ENCODE results near the gene CYP2R1. TPM values are rescaled to one million over a fixed set of nuclear protein-coding genes. Genes with fewer than 3 reads are reported as not detected.

The CYP2R1 gene
- total and polyA plus RNA-seq, 2 of the 8 experiments (the other 6 are each of a cell fraction or from before 2014, with no cell fraction given) = 8.3 to 12.9 TPM

DNA sequence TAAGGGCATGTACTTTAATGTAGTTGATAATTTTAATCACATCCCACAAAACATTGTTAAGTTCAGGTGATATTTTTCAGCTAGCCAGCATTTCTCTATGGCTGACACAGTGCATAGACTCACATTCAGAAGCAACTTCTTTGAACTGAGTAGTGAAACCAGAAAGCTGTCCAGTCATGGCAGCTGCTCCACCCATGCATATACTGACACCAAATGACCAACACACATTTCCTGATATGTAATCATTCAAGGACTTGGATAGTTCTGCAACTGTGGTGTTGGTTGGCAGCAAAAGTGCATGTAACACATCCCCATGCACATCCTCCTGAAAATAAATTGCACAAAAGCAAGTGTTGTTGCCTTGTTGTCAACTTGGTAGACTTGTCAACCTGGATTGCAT lies 40.4 kb upstream of the CYP2R1 start:
- H3K9me3 ChIP-seq (ENCODE audit: insufficient read depth in 2 of 2, low read depth in 1 of 2, low read length in 1 of 2) = peaks cover 0 to 10% of the 10 kb centered on the region in 2 experiments; a peak in 3 of 4 replicates
- H2BK12ac ChIP-seq (ENCODE audit: low read depth, low read length) = no peak overlapping the region
- TF ChIP-seq SP4 (IDR thresholded peaks at IDR 0.05; ENCODE audit: low read length) (no peak), YY1 (IDR thresholded peaks at IDR 0.05; ENCODE audit: low read depth, low read length) (no peak), RAD21 (IDR thresholded peaks at IDR 0.05 in 1 of 2, conservative IDR thresholded peaks at IDR 0.05 in 1 of 2; ENCODE audit: low read depth in 2 of 2, low read length in 2 of 2) (no peak), CTBP2 (IDR thresholded peaks at IDR 0.05; ENCODE audit: borderline replicate concordance, insufficient read depth, insufficient read length, low read length) (no peak), TAF7 (optimal IDR thresholded peaks at IDR 0.05; ENCODE audit: borderline replicate concordance, low read depth, low read length) (no peak)
- no peak overlapping the region for H2AK5ac ChIP-seq (ENCODE audit: low read depth, low read length)
- no peak overlapping the region for H3K56ac ChIP-seq (replicated peaks; ENCODE audit: insufficient read length, low read depth, low read length)
- no peak overlapping the region for H2BK20ac ChIP-seq (ENCODE audit: low read length)
- no peaks in the 10 kb centered on the region for H3K79me2 ChIP-seq (ENCODE audit: control insufficient read depth in 1 of 2, insufficient read depth in 2 of 2, low read length in 2 of 2)
- no peak overlapping the region for H3K23ac ChIP-seq (ENCODE audit: insufficient read length)
- no peak overlapping the region for H2BK5ac ChIP-seq (ENCODE audit: low read depth, low read length)
- no peaks in the 10 kb centered on the region for H4K20me1 ChIP-seq (replicated peaks in 1 of 2; ENCODE audit: control insufficient read depth in 1 of 2, insufficient read depth in 2 of 2, low read length in 2 of 2)
- no peak overlapping the region for H2AFZ ChIP-seq (ENCODE audit: low read length)
- ChIA-PET POLR2A (ENCODE audit: partially characterized antibody) (no interaction called here), CTCF (ENCODE audit: partially characterized antibody) (no interaction called here)
- H3K23me2 ChIP-seq (ENCODE audit: low read depth, low read length) = no peaks in the 10 kb centered on the region
- no peak for DNase-seq (ENCODE audit: low read depth in 1 of 2, low spot score in 2 of 2)
- no peak overlapping the region for H4K8ac ChIP-seq (ENCODE audit: extremely low read depth, insufficient read depth, low read length)
- no peak overlapping the region for H3K9ac ChIP-seq (replicated peaks in 1 of 4; ENCODE audit: extremely low read depth in 1 of 4, low read depth in 3 of 4, low read length in 3 of 4)
- no peak overlapping the region for H2BK15ac ChIP-seq (ENCODE audit: low read length)
- H2BK120ac ChIP-seq (replicated peaks; ENCODE audit: low read depth, low read length) = no peak overlapping the region
- no peak overlapping the region for H3K14ac ChIP-seq (ENCODE audit: insufficient read length)
- H3K79me1 ChIP-seq (ENCODE audit: low read depth, low read length) = no peaks in the 10 kb centered on the region
- no peak overlapping the region for H3K4me2 ChIP-seq (ENCODE audit: insufficient read depth in 1 of 2, low read depth in 2 of 2, low read length in 2 of 2)
- no peak overlapping the region for H3K18ac ChIP-seq (ENCODE audit: extremely low read depth, low read length)
- no peak overlapping the region for H4K91ac ChIP-seq (replicated peaks; ENCODE audit: insufficient read length, low read length)
- H3K36me3 ChIP-seq (ENCODE audit: control insufficient read depth in 2 of 4, insufficient read depth in 4 of 4, low read length in 3 of 4) = no peaks in the 10 kb centered on the region
- no peak overlapping the region for H4K5ac ChIP-seq (ENCODE audit: insufficient read length, low read depth, low read length)
- no peak overlapping the region for H3K4me3 ChIP-seq (ENCODE audit: extremely low read depth in 1 of 4, insufficient read depth in 2 of 4, low read depth in 3 of 4, low read length in 4 of 4)
- H3K4ac ChIP-seq (replicated peaks; ENCODE audit: insufficient read length, low read depth, low read length) = no peak overlapping the region
- H3K4me1 ChIP-seq (replicated peaks in 1 of 4; ENCODE audit: control insufficient read depth in 3 of 4, insufficient read depth in 4 of 4, low read length in 3 of 4) = no peaks in the 10 kb centered on the region
- H3K27me3 ChIP-seq (replicated peaks in 1 of 4; ENCODE audit: control insufficient read depth in 3 of 4, extremely low read depth in 1 of 4, insufficient read depth in 3 of 4, low read length in 3 of 4) = no peaks in the 10 kb centered on the region
- FAIRE-seq = no peak
- no peak overlapping the region for H3K27ac ChIP-seq (ENCODE audit: low read depth, low read length)
